Fibroblast of peridontal ligament (primary cell): ENCODE measurements around the gene ACOT4.
"Not testable (repeated sequence)": the region's sequence is repeated elsewhere in the genome, so short reads cannot be mapped to it uniquely, and the experiment has no call there.

Source experiments
- DNase-seq: peaks from one replicate; pipeline ENCODE4 v3.0.0-alpha.2; 2010; ENCODE audit errors: extremely low read depth

ACOT4 gene

DNA sequence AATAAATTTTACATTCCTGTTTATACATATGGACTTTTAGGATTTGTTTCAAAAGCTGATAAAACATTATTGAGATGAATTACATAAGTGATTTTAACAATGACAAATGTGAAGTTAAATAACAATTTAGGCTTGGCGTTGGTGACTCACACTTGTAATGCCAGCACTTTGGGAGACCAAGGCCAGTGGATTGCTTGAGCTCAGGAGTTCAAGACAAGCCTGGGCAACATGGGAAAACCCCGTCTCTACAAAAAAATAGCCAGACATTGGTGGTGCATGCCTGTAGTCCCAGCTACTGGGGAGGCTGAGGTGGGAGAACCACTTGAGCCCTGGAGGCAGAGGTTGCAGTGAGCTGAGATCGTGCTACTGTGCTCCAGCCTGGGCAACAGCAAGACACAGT, 15.3 kb upstream of the ACOT4 start:
- no peak for DNase-seq

DNA sequence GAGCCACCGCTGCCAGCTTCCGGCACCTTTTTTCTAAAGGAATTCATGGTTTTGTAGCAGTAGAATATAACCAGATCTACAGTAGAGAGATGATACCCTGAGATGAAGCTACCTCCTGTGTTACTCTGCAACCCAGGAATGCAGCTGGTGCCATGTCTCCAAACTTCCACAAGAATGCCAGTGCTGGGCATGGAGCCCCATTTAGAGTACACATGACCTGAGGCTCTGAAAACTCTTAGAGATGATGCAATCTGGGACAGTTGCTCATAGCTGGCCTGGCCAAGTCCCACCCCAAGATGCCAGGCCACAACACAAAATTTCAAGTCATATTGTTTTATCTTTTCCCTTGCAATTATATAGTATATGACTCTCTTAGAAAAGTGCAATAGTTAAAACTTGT, 14.5 kb upstream of the ACOT4 start:
- not testable (repeated sequence) for DNase-seq

DNA sequence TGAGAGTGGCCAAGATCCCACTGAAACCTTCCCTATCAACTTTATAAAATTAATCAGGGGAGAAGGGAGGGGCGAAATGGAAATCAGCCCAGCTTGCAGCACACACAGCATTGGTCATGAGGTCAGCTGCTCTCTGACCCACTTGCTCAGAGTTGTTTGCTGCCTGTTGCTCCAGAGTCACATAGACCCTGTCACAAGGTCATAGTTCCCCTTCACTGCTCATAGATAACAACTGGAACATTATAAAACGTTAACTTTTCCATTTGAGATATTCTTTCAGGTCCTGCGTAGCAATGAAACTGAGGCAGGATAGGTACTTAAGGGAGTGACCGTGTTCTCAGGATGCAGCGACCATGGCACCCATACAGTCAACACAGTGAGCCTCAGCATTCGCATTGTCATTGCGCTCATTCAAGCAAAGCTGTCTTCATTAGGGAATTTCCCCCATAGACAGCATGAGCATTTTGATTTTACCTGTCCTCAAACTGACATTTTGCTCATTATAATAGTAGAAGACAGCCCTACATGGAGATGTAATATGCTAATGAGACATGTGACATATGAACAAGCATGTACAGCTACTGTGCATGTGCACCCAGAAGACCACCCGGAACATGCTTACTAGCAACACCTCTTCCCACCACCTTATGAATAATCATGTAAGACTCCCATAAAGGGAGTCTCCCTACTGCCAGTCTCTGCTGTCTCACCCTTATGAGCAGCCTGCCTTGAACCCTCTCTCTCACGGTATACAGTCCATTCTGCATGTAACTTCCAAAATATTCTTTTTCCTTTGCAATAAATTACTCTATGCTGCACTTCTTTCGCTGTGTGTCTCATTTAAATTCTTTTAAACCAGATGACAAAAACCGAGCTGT, 9.3 kb upstream of the ACOT4 start:
- not testable (repeated sequence) for DNase-seq

DNA sequence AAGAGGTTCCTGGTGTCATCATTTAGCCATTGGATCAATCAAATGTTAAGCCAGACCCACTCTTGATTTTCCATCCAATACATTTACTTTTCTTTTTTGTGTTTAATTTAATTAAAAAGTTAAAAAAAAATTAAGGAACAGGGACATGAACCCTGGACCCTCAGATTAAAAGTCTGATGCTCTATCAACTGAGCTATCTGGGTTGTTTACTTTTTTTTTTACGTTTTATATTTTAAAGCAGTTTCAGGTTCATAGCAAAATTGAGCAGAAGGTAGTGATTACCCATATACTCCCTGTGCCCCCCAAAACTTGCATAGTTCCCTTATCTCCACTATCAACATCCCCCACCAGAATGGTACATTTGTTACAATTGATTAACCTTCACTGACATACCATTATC, 3.0 kb upstream of the ACOT4 start:
- DNase-seq, result no peak

DNA sequence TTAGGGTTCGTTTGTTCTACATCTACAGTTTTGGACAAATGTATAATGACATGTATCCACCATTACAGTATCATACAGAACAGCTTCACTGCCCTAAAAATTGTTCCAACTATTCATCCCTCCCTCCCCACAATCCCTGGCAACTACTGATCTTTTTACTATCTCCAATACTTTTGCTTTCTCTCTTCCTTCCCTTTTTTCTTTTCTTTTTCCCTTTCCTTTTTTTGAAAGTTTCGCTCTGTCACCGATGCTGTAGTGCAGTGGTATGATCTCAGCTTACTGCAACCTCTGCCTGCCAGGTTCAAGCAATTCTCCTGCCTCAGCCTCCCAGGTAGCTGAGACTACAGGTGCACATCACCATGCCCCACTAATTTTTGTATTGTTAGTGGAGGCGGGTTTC, 2.6 kb upstream of the ACOT4 start:
- DNase-seq, result no peak

GRCh38 chr14:73590673-73591004, 1.0 kb upstream of the ACOT4 start:
- DNase-seq, result not testable (repeated sequence)

DNA sequence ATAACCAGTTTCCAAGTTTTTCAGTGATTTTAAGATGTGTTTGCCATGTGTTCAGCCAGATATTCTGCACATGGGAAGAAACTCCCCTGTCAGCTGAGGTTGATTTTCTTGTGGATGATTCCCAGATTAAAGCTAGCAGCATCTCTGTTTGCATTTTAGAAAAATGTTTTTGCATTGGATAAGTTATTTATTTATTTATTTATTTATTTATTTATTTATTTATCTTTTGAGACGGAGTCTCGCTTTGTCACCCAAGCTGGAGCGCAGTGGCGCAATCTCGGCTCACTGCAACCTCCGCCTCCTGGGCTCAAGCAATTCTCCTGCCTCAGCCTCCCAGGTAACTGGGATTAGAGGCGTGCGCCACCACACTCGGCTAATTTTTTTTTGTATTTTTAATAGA, 2.8 kb downstream of the ACOT4 start:
- no peak for DNase-seq

DNA sequence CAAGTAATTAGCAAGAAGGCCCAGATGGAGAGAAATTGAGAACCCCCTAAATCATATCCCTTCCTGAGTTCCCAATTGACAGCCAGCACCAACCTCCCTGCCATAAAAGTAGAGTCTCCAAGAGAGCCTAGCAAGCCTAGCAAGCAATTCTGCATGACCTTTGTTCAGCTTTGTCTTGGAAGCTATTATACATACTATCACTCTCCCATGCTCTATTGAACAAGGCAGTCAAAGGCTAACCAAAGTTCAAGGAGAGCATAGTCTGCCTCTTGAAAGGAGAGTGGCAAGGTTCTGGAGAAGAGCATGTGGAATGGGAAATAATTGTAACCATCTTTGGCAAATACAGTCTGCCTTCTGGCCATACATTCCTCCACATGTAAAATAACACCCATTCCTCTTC, 7.8 kb downstream of the ACOT4 start:
- no peak for DNase-seq

DNA sequence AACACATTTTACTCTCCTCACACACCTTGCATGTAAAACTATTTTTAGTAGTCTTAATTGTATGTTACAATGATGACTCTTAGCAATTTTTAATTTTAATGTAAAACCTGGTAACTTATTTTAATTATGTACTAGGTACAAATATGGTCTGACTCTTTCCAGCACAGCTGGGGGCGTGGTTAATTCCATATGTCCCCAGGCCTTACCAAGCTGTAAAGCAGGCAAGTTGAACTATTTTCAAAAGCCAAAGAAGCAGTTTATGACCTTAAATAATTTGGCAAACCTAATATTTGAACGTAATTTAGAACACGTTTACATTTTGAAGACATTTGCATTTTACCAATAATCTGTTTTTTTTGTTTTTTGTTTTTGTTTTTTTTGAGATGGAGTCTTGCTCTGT, 11.3 kb downstream of the ACOT4 start:
- no peak for DNase-seq

- no peak for DNase-seq
These were observed 14.6 kb downstream of the ACOT4 start for GRCh38 chr14:73606271-73606670.

GRCh38 chr14:73607241-73607640, 15.6 kb downstream of the ACOT4 start:
- DNase-seq, result no peak

GRCh38 chr14:73610687-73611086, 19.0 kb downstream of the ACOT4 start:
- DNase-seq, result no peak

DNA sequence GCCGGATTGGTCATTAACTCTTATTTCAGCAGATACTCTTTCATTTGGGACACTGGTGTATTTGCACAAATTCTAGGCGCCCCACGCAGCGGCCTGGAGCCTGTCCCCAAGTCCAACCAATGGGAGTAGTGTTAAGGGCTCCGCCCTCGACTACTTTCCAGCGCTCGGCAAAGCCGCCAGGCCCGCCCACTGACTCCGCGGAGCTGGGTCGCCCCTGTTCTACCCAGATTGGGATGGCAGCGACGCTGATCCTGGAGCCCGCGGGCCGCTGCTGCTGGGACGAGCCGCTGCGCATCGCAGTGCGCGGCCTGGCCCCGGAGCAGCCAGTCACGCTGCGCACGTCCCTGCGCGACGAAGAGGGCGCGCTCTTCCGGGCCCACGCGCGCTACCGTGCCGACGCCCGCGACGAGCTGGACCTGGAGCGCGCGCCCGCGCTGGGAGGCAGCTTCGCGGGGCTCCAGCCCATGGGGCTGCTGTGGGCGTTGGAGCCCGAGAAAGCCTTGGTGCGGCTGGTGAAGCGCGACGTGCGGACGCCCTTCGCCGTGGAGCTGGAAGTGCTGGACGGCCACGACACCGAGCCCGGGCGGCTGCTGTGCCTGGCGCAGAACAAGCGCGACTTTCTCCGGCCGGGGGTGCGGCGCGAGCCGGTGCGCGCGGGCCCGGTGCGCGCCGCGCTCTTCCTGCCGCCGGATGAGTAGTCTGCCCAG, 20.8 kb downstream of the ACOT4 start, which contains the start of gene ACOT6:
Gene ACOT6, plus strand, starts transcription at position 179 of the 707 bp plus-strand sequence. Its CDS starts 55 bp downstream, at position 234.
- peak; percentile 58 for DNase-seq

GRCh38 chr14:73613046-73613383, 21.3 kb downstream of the ACOT4 start:
- peak; percentile 28 for DNase-seq

DNA sequence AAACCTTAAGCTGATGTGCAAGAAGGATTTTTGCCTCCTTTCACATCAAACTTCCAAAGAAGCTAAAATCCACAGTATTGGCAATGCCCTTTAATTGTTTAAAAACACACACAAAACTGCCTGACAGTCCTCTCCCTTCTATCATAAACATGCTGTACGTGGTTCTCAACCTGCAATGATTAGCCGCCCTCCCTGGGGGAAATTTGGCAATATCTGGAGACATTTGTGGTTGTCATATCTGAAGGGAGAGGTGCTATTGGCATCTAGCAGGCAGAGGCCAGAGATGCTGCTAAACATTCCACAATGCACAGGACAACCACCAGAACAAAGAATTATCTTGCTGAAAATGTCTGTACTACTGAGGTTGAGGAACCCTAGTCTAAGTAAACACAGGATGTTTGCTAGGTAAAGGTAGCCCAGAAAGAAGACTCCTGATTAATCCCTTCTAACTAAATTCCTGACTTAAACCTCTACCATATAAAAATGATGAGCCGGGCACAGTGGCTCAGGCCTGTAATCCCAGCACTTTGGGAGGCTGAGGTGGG, 21.8 kb downstream of the ACOT4 start:
- no peak for DNase-seq

DNA sequence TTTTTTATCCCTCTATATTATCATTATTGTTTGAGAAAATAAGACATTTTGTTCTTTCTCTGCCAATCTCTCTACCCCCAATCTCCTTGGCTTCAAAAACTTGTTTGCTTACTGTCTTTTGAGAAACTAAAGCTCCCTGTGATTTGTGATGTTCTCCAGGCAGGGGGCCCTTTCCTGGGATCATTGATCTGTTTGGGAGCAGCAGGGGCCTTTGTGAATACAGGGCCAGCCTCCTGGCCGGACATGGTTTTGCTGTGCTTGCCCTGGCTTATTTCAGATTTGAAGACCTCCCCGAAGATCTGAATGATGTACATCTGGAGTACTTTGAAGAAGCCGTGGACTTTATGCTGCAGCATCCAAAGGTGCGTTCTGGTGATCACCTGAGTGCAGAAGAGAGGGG, 25.2 kb downstream of the ACOT4 start:
- no peak for DNase-seq

DNA sequence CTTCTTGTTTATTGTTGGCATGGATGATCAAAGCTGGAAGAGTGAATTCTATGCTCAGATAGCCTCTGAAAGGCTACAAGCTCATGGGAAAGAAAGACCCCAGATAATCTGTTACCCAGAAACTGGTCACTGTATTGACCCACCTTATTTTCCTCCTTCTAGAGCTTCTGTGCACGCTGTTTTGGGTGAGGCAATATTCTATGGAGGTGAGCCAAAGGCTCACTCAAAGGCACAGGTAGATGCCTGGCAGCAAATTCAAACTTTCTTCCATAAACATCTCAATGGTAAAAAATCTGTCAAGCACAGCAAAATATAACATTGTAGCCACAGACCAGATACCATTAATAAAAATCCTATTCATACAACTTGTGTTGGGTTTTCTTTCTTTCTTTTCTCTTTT, 27.9 kb downstream of the ACOT4 start:
- DNase-seq, result no peak

- no peak for DNase-seq
These were observed 28.6 kb downstream of the ACOT4 start for GRCh38 chr14:73620268-73620667.

DNA sequence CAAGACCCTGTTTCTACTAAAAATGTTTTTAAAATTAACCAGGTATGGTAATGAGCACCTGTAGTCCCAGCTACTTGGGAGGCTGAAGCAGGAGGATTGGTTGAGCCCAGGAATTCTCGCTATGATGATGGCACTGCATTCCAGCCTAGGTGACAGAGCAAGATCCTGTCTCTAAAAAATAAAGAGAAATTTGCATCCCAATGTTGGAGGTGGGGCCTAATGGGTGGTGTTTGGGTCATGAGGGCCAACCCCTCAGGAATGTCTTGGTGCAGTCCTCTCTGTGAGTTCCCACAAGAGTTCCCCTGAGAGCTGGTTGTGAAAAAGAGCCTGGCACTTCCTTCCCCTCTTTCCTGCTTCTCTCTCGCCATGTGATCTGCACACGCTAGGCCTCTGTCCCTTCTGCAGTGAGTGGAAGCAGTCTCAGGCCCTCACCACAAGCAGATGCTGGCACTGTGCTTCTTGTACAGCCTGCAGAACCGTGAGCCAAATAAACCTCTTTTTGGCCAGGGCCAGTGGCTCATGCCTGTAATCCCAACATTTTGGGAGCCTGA, 31.9 kb downstream of the ACOT4 start:
- DNase-seq, result no peak

- no peak for DNase-seq
These were observed 34.0 kb downstream of the ACOT4 start for GRCh38 chr14:73625706-73626105.

DNA sequence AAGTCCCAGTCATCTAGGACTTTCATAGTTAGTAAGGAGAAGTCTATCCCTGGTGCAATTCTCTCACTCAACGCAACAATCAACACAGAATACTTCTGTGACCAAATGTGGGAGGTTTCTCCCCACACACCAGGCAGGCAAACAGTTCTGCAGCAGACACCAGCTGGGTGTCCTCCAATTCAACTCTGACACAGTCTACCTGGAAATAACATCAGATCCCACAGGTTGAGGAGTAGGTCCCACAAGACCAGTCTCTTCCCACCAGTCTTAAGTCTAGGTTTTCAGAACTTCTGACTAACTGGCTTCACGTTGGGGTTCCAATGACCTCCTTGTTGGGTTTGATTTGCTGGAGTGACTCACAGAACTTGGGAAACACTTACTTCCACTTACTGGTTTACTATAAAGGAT, 35.5 kb downstream of the ACOT4 start:
- DNase-seq, result no peak

GRCh38 chr14:73630009-73630780, 38.5 kb downstream of the ACOT4 start:
- no peak for DNase-seq
